Urinary bladder (tissue), 4 donors: Measurements from ENCODE around the gene UPF1. TPM values are rescaled to one million over a fixed set of nuclear protein-coding genes. Genes with fewer than 3 reads are reported as not detected.
"Not testable (repeated sequence)": the region's sequence is repeated elsewhere in the genome, so short reads cannot be mapped to it uniquely, and the experiment has no call there.

ENCODE experiments used
- DNase-seq: peaks from one replicate; pipeline ENCODE4 v3.0.0-alpha.2; 2015; ENCODE audit errors: extremely low spot score
- H3K27ac ChIP-seq: one replicate; pipeline ENCODE4 v1.5.1; 2013; ENCODE audit warnings: low read depth, mild to moderate bottlenecking, moderate library complexity
- H3K36me3 ChIP-seq: one replicate; pipeline ENCODE4 v1.6.1; 2013; ENCODE audit warnings: mild to moderate bottlenecking, moderate library complexity; ENCODE audit not compliant: insufficient read depth
- H3K4me1 ChIP-seq: one replicate; pipeline ENCODE4 v1.6.1; 2013; ENCODE audit warnings: mild to moderate bottlenecking, moderate library complexity; ENCODE audit not compliant: insufficient read depth
- H3K4me3 ChIP-seq: one replicate; pipeline ENCODE4 v1.5.1; 2013; ENCODE audit warnings: low read depth, low read length
- WGBS: extraction: QIAGEN DNeasy Blood & Tissue Kit; methylation state at CpG from one replicate; pipeline ENCODE4 v1.1.7; 2013; 5-methylcytosine and 5-hydroxymethylcytosine counted together
- polyA plus RNA-seq: library from polyadenylated mRNA; stranded (reverse); fragments of 200-250 nt; gene quantifications from one replicate; pipeline ENCODE4 v1.2.3, GENCODE V29; 2013
- total RNA-seq: library from RNA; depleted of rRNA; stranded (reverse); fragments of >200 nt; gene quantifications from one replicate; pipeline ENCODE4 v1.2.3, GENCODE V29; 2014
- donor health status: healthy with polysubstance abuse.
- donor health status: healthy.

Gene UPF1
- total and polyA plus RNA-seq, 2 donors, result 34.4 to 52.9 TPM

DNA sequence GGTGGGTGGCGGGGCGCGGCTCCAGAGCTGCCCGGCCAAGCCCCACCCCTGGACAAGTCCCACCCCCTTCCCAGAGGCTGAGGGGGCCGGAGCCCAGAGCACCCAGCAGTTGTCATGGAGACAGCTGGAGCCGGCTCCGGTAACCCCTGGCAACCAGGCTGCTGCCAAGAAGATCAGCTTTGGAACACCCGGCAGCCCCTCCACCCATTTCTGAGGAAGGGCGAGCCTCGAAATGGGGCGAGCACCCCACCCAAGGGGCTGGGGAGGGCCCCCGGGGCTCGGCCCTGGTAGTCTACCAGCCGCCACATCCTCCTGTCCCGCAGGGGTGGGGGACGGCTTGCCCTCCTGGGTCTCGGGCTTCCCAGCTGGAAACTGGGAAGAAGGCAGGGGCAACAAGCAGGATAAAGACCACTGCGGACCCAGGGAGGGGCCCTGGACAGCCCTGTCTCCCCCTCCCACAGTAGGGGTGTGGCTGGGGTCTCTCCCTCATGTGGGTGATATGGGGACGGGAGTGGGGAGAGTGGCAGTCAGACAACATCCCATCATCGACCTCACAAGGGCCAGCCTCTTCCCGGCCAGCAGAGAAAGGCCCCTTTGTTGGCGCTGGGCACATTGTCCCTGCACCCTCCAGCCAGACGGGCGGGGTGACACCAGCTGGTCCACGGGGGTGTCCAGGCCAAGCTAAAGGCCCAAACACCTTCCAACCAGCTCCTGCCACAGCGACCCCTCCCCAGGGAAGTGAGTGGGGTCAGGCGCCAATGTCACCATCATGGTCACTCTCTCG is 62.7 kb downstream of the UPF1 start:
- no peak overlapping the region for H3K27ac ChIP-seq
- peaks cover 5% of the 10 kb centered on the region for H3K4me1 ChIP-seq
- 6% methylated on average over 28 of the region's 28 CpGs for WGBS
- peak; percentile 33 for DNase-seq
- peak overlapping the region; percentile 39 for H3K4me3 ChIP-seq
- no peaks in the 10 kb centered on the region for H3K36me3 ChIP-seq

DNA sequence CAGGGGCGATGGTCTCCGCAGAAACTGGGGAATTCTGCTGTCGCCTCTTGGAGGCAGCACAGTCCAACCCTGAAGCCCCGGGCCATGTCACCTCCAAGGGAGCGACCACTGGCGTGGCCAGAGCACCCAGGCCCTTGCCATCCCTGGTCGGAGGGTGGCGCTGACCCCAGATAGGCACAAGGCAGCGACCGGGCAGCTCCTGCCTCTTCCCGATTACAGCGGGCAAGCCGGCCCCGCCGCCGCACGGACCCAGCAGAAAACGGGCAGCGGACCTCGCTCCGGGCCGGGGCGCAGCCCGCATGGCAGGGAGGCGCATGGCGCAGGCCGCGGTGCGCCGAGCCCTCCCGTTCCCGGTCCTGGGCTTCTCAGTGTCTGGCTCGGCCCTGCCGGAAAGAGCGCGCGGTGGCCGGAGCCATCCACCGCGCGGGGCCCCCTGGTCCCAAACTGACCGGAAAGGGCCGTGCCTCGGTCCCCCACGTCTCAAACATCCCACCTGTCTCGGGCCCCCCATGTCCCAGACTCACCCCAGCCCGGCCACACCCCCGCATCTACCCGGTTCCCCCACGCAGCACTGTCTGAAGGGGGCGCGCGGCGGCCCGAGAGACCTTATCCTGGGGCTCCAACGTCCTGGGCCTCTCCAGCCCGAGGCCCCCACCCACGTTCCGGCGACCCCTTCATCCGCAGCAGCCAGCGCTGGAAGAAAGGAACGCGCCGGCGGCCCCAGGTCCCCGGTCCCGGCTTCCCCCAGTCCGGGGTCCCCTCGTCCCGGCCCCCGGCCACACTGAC is 63.5 kb downstream of the UPF1 start:
- H3K27ac ChIP-seq, result no peak overlapping the region
- no peak for DNase-seq
- peaks cover 5% of the 10 kb centered on the region for H3K4me1 ChIP-seq
- WGBS, result under 1% methylated on average over 72 of the region's 72 CpGs
- H3K36me3 ChIP-seq, result peaks cover 3% of the 10 kb centered on the region
- H3K4me3 ChIP-seq, result peak overlapping the region; percentile 39

GRCh38 chr19:18895824-18896341 is 64.1 kb downstream of the UPF1 start, which contains the start of gene CERS1:
TSS of gene CERS1 (minus strand) at chr19:18896158. CDS start at chr19:18896072, 86 bp downstream.
- no peak within 1 kb of the TSS for H3K27ac ChIP-seq

GRCh38 chr19:18896421-18896841 is 64.7 kb downstream of the UPF1 start:
- Histone ChIP-seq H3K36me3 (peaks cover 3% of the 10 kb centered on the region), H3K4me3 (peak overlapping the region; percentile 39), H3K4me1 (peaks cover 5% of the 10 kb centered on the region), H3K27ac (no peak overlapping the region)
- 15% methylated on average over 33 of the region's 33 CpGs for WGBS
- DNase-seq, result no peak

More at GRCh38 chr19:18895824-18896341, 64.1 kb downstream of the UPF1 start, which contains the start of gene CERS1:
- Histone ChIP-seq H3K36me3 (peaks cover 3% of the 10 kb centered on the region), H3K4me3 (peak within 1 kb of the TSS; percentile 39), H3K4me1 (peaks cover 5% of the 10 kb centered on the region)
- under 1% methylated on average over 87 of the region's 89 CpGs for WGBS
- DNase-seq, result no peak

- no peak for DNase-seq
- Histone ChIP-seq H3K27ac (no peak overlapping the region), H3K36me3 (peaks cover 3% of the 10 kb centered on the region), H3K4me3 (no peak overlapping the region), H3K4me1 (peaks cover 5% of the 10 kb centered on the region)
- 93% methylated on average over 25 of the region's 25 CpGs for WGBS
Observed at GRCh38 chr19:18897094-18898029, 65.6 kb downstream of the UPF1 start.

GRCh38 chr19:18898081-18898606 is 66.4 kb downstream of the UPF1 start:
- H3K27ac ChIP-seq, result no peak overlapping the region
- no peak for DNase-seq
- WGBS, result 44% methylated on average over 18 of the region's 18 CpGs
- H3K4me3 ChIP-seq, result no peak overlapping the region
- H3K36me3 ChIP-seq, result peaks cover 3% of the 10 kb centered on the region
- H3K4me1 ChIP-seq, result peaks cover 5% of the 10 kb centered on the region

DNA sequence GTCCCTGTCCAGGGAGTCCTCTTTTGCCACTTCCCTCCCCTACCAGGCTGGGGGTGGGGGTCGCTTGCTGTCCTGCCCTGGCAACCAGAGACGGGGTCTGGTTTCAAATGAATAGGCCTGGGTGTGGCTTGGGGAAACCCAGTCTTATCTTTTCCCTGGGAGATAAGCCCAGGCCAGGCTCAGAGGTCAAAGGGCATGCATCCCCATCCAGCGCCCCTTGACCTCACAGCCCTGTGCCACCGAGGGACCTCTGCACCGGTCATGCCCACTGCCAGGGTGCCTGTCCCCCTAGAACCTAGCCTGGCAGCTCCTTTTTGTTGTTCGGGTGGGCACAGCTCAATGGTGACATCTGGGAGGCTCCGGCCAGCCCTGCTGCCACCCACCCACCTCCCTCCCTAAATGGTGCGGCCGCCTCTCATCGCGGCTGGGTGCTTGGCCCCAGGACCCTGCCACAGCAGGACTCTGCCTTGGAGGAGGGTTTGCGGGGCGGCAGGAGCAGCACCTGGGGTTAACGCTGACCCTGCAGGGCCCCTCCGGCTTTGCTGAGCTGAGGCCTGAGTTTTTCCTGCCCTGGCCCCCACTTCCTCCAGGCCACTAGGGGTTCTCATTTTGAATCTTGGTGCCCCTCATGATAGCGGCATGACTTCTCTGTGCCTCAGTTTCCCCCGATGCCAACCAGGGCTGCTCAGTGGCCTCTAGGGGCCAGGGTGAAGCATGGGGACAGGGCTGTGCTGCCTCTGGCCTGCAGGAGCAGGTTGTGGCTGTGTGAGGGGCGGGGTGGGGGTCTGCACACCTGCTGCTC is 67.0 kb downstream of the UPF1 start:
- Histone ChIP-seq H3K4me3 (no peak overlapping the region), H3K27ac (no peak overlapping the region), H3K4me1 (peaks cover 5% of the 10 kb centered on the region), H3K36me3 (peaks cover 3% of the 10 kb centered on the region)
- no peak for DNase-seq
- 73% methylated on average over 18 of the region's 18 CpGs for WGBS

GRCh38 chr19:18899624-18900560 is 68.1 kb downstream of the UPF1 start:
- no peak for DNase-seq
- H3K4me1 ChIP-seq, result peaks cover 5% of the 10 kb centered on the region
- peaks cover 3% of the 10 kb centered on the region for H3K36me3 ChIP-seq
- no peak overlapping the region for H3K27ac ChIP-seq
- H3K4me3 ChIP-seq, result no peak overlapping the region
- 87% methylated on average over 20 of the region's 20 CpGs for WGBS

DNA sequence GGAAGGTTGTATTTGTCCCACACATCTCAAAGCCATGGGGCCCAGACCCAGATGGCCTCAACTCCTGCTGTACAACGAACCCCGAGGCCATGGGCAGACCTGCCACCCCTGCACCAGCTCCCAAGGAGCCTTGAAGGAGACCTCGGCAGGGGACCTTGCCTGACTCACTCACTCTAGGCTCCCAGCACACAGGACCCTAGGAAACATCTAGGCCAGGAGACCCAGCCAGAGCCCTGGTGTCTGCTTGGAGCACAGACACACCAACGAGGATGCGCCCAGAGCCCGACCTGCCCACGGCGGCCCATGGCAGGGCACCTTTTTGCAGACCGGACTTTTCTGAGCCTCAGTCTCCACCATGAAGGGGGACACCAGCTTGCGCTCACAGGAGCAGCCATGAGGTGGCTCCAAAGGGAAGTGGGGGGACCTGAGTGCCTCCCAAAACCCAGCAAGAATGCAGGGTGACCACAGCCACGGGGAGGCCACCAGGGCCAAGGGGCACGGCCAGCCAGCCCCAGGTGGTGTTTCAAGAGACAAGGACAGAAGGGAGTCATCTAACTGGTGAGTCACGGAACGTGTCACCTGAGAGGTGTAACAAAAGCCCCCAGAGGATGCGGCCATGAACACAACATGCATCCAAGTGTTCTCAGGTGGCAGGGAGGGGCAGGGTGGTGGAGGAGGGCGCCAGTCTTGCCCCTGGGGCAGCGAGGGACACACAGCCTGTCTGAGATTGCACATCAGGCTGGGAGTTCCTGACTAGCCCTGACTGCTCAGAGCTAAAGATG is 69.1 kb downstream of the UPF1 start:
- 90% methylated on average over 17 of the region's 17 CpGs for WGBS
- H3K27ac ChIP-seq, result no peak overlapping the region
- peaks cover 3% of the 10 kb centered on the region for H3K36me3 ChIP-seq
- H3K4me1 ChIP-seq, result no peaks in the 10 kb centered on the region
- no peak for DNase-seq
- H3K4me3 ChIP-seq, result no peak overlapping the region

DNA sequence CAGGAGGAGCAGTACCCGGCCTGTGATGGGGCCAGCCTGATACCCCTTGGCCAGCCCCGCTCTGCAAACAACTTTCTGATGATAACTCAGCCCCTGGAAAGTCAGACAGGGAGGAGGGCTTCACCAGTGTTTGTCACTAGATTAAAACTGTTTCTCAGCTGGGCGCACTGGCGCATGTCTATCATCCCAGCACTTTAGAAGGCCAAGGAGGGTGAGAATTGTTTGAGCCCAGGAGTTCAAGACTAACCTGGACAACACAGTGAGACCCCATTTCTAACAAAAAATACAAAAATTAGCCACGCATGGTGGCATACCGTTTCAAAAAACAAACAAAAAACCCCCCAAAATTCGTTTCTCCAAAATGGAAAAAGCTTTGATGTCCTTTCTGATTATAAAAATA is 69.7 kb downstream of the UPF1 start:
- Histone ChIP-seq H3K4me1 (no peaks in the 10 kb centered on the region), H3K27ac (no peak overlapping the region), H3K4me3 (no peak overlapping the region), H3K36me3 (peaks cover 3% of the 10 kb centered on the region)
- 85% methylated on average over 7 of the region's 7 CpGs for WGBS
- no peak for DNase-seq

GRCh38 chr19:18902519-18902918 is 70.8 kb downstream of the UPF1 start:
- not testable (repeated sequence) for H3K36me3 ChIP-seq, H3K27ac ChIP-seq, DNase-seq, H3K4me1 ChIP-seq, H3K4me3 ChIP-seq
- WGBS, result 96% methylated on average over 5 of the region's 5 CpGs
